Activated naive CD8-positive, alpha-beta T cell treated with anti-CD3 and anti-CD28 coated beads, Interleukin-2, amount 50 U/mL, for 16 hours (primary cell): Measurements from ENCODE around the gene ADAMTS9.

ENCODE experiments used
- DNase-seq: peaks from one replicate; pipeline ENCODE4 v3.0.0-alpha.2; 2020; ENCODE audit warnings: low read depth, low spot score

ADAMTS9 gene

GRCh38 chr3:64687781-64688604 is at the start of gene ADAMTS9:
Gene ADAMTS9, minus strand, starts transcription at chr3:64688000. Its CDS starts 343 bp downstream, at chr3:64687657.
- DNase-seq, result no peak

- DNase-seq, result no peak
Observed at GRCh38 chr3:64732576-64732975, 44.8 kb upstream of the ADAMTS9 start.

- DNase-seq, result no peak
Observed at GRCh38 chr3:64730681-64731080, 42.9 kb upstream of the ADAMTS9 start.

- no peak for DNase-seq
Observed at GRCh38 chr3:64728994-64729393, 41.2 kb upstream of the ADAMTS9 start.

GRCh38 chr3:64728428-64728827 is 40.6 kb upstream of the ADAMTS9 start:
- DNase-seq, result no peak

GRCh38 chr3:64726414-64727090 is 38.8 kb upstream of the ADAMTS9 start:
- no peak for DNase-seq

GRCh38 chr3:64718976-64719375 is 31.2 kb upstream of the ADAMTS9 start:
- no peak for DNase-seq

- no peak for DNase-seq
Observed at GRCh38 chr3:64717872-64718613, 30.2 kb upstream of the ADAMTS9 start.

GRCh38 chr3:64717411-64717810 is 29.6 kb upstream of the ADAMTS9 start:
- DNase-seq, result no peak

- no peak for DNase-seq
Observed at GRCh38 chr3:64716110-64716710, 28.4 kb upstream of the ADAMTS9 start.

GRCh38 chr3:64715211-64715982 is 27.6 kb upstream of the ADAMTS9 start:
- DNase-seq, result no peak

- no peak for DNase-seq
Observed at GRCh38 chr3:64708456-64708855, 20.7 kb upstream of the ADAMTS9 start.

GRCh38 chr3:64705946-64706345 is 18.1 kb upstream of the ADAMTS9 start:
- DNase-seq, result no peak

GRCh38 chr3:64696896-64697295 is 9.1 kb upstream of the ADAMTS9 start:
- no peak for DNase-seq

- no peak for DNase-seq
Observed at GRCh38 chr3:64694114-64694513, 6.3 kb upstream of the ADAMTS9 start.

- no peak for DNase-seq
Observed at GRCh38 chr3:64693031-64693430, 5.2 kb upstream of the ADAMTS9 start.

GRCh38 chr3:64691051-64691450 is 3.3 kb upstream of the ADAMTS9 start:
- DNase-seq, result no peak

GRCh38 chr3:64687086-64687780 is 567 bp downstream of the ADAMTS9 start:
- no peak for DNase-seq

GRCh38 chr3:64686446-64686908 is 1.3 kb downstream of the ADAMTS9 start:
- no peak for DNase-seq

- DNase-seq, result no peak
Observed at GRCh38 chr3:64685800-64686445, 1.9 kb downstream of the ADAMTS9 start.
